Coronary artery (tissue), 2 donors: ENCODE measurements around the gene HIPK2.
A peak's percentile ranks its signal among the peaks of the same experiment; 100 is the strongest.

Source experiments
- DNase-seq: peaks from one replicate; pipeline ENCODE4 v3.0.0-alpha.2; 2017; ENCODE audit warnings: low spot score
- H3K27ac ChIP-seq, 2 donors: fragments of 200-600 bp; sonication (generic); one replicate each; pipeline ENCODE4 v1.5.1; 2016 to 2019
- H3K4me3 ChIP-seq: fragments of 200-600 bp; sonication (generic); 2 replicates; pipeline ENCODE4 v1.5.1; 2016; ENCODE audit warnings: mild to moderate bottlenecking, moderate library complexity
- TF ChIP-seq, protein P1 (sequence below): fragments of 200-600 bp; sonication (generic); IDR thresholded peaks from one replicate; pipeline ENCODE4 v1.5.1; 2019; ENCODE audit warnings: antibody characterized with exemption

The HIPK2 gene

DNA sequence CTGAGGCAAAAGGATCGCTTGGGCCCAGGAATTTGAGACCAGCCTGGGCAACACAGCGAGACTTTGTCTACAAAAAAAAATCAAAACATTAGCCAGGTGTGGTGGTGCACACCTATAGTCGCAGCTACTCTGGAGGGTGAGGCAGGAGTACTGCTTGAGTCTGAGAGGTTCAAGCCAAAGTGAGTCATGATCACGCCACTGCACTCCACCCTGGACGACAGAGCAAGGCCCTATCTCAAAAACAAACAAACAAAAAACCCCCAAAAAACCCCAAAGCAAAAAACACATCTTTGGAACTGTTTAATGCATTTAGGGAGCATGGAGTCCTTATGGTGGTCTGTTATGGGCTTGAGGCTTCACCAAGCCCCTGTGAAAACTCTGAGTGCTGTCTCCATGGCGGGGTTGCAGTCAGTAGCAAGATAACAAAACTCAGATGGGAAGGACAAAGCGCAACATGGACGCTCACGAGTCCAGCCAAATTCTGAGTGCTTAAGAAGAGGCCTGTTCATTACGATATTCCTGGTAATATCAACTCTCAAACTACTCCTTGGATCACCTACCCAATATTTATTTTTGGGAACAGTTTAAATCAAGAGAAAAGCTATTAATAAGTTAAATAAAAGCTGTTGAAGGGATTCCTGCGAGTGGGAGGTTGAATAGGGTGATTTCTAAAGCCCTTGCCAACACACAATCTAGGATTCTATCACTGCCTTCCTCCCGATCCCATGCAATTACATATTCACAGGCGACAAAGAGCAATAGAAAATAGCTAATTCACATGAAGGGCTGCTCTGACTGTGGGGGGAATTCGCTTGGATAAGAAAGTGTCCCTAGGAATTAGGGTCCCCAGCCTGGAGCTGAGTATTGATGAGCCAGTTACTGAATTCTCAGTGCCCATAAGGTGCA, 123.3 kb downstream of the HIPK2 start:
- H3K27ac ChIP-seq, result no peak overlapping the region
- TF ChIP-seq, protein P1, sequence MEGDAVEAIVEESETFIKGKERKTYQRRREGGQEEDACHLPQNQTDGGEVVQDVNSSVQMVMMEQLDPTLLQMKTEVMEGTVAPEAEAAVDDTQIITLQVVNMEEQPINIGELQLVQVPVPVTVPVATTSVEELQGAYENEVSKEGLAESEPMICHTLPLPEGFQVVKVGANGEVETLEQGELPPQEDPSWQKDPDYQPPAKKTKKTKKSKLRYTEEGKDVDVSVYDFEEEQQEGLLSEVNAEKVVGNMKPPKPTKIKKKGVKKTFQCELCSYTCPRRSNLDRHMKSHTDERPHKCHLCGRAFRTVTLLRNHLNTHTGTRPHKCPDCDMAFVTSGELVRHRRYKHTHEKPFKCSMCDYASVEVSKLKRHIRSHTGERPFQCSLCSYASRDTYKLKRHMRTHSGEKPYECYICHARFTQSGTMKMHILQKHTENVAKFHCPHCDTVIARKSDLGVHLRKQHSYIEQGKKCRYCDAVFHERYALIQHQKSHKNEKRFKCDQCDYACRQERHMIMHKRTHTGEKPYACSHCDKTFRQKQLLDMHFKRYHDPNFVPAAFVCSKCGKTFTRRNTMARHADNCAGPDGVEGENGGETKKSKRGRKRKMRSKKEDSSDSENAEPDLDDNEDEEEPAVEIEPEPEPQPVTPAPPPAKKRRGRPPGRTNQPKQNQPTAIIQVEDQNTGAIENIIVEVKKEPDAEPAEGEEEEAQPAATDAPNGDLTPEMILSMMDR, result no peak
- DNase-seq, result no peak
- H3K4me3 ChIP-seq, result no peak overlapping the region

DNA sequence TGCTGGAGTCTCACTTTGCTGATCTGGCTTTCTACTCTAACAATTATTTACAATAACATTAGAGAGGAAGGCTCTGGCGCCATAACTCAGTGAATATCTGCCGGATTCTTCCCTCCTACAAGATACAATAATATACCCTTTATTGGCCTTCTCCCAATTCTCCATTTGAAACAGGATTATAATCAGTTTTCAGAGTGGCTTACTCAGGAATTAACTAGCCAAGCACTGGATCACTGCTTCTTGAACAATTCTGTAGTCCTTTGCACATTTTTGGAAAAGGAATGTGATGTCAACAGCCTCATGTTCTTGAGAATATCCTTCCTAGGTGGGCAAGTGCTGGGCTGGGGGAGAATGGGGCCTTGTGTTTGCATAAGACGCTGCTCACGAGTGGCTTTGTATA, 125.9 kb downstream of the HIPK2 start:
- Histone ChIP-seq H3K27ac (peak overlapping the region in 1 of 2 donors; percentile 46), H3K4me3 (no peak overlapping the region)
- TF ChIP-seq, protein P1, result no peak
- no peak for DNase-seq

DNA sequence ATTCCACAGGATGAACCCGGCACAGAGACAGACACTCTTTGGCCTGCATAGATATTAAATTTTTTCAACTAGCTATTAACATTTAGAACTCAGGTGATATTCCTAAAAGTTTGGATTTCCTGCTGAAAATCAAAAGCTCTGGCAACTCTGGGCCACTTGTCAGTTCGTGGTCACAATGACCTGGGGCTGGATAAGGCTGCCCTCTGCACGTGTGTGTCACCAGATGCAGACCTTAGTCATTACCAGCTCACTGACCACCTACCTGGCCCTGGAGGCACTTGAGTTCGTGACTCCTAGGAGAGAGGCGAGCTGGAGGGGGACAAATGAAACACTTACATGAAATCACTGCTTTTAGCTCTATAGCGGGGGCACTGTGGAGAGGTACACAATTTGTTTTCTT, 126.5 kb downstream of the HIPK2 start:
- Histone ChIP-seq H3K4me3 (no peak overlapping the region), H3K27ac (peak overlapping the region in 1 of 2 donors; percentile 7)
- no peak for DNase-seq
- TF ChIP-seq, protein P1, result no peak

DNA sequence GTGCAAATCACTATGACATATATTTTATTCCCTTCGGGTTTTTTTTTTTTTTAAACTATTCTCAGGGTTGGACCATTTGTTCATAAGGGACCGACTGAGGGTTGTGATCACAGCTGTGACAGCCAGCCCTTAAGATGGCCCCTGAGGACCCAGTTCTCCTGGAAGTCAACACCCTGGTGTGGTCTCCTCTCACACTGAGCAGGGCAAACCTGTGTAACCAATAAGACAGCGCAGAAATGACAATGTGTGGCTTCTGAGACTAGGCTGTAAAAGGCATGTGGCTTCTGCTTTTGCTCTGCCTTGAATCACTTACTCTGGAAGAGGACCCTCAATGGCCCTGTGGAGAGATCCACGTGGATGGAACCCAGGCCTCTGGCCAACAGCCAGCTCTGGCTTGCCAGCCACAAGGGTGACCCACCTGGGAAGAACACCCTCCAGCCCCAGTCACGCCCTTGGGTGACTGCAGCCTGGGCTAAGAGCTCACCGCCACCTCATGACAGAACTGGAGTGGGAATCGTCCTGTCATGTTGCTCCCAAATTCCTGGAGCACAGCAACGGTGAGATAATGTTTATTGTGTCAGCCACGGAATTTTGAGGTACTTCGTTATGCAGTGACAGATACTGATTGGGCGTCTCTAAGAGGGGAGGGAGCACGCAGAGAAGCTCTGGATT, 127.2 kb downstream of the HIPK2 start:
- no peak for DNase-seq
- H3K27ac ChIP-seq, result peak overlapping the region in 1 of 2 donors; percentile 7
- no peak overlapping the region for H3K4me3 ChIP-seq
- TF ChIP-seq, protein P1, result no peak

DNA sequence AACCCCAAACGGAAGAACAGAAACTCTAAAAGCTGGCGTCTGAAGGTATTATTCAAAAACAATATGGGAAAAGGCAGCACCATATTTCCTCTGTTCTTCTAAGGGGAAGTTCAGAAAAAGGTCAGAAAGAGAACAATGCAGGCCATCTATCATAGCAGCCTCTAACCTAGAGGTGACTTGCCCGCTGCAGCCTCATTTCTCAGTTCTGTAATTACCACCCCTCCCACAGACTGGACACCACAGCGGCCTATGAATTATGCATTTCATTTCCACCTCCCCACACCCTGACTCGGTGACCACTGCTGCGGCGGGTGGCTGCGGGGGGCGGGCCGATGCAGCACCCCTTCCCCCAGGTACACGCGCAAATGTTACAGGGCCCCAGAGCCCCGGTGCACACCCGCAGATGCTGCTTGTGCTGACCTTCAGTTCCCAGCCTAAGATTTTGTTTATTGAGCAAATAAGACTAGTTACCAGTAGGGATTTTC, 128.8 kb downstream of the HIPK2 start:
- Histone ChIP-seq H3K27ac (peak overlapping the region; percentile 27 to 35), H3K4me3 (no peak overlapping the region)
- TF ChIP-seq, protein P1, result no peak
- no peak for DNase-seq

DNA sequence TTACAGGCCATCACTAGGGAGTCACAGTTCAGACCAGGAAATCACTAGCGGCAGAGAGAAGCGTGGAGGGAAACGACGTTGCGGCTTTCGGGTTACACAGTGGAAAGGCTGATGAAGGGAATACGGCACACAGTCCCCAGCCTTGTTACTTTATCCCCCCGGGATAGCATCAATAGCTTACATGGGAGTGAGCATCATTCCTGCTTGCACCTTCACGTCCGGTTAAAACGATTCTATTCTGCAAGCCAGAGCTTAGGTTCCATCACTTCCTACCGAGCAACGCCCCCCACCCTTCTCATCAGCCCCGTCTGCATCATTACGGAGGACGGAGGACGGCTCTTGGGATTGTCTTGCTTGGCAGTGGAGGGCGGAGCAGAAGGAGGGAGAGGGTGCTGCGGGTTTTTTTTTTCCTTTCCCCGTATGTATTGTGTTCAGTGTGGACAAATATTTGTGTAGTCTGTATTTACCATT, 129.4 kb downstream of the HIPK2 start:
- peak overlapping the region in 1 of 2 donors; percentile 48 for H3K27ac ChIP-seq
- no peak overlapping the region for H3K4me3 ChIP-seq
- TF ChIP-seq, protein P1, result no peak
- DNase-seq, result no peak
